Parathyroid adenoma (tissue), 2 donors: ENCODE data around the gene APOBR.
"Not testable (repeated sequence)": the region's sequence is repeated elsewhere in the genome, so short reads cannot be mapped to it uniquely, and the experiment has no call there.

Experiments
- H2AFZ ChIP-seq: fragments of 300-600 bp; sonication (generic); one replicate; pipeline ENCODE4 v1.7.0; 2017; ENCODE audit warnings: antibody characterized with exemption, mild to moderate bottlenecking
- H3K27ac ChIP-seq: fragments of 300-600 bp; sonication (generic); one replicate; pipeline ENCODE4 v1.7.0; 2017
- H3K27me3 ChIP-seq: fragments of 300-600 bp; sonication (generic); one replicate; pipeline ENCODE4 v1.7.0; 2017; ENCODE audit warnings: low read length; ENCODE audit not compliant: control insufficient read depth, insufficient read depth
- H3K36me3 ChIP-seq: fragments of 300-600 bp; sonication (generic); one replicate; pipeline ENCODE4 v1.7.0; 2017; ENCODE audit warnings: low read length; ENCODE audit not compliant: control insufficient read depth, insufficient read depth
- H3K4me1 ChIP-seq: fragments of 300-600 bp; sonication (generic); one replicate; pipeline ENCODE4 v1.7.0; 2017; ENCODE audit warnings: control low read depth
- H3K4me2 ChIP-seq: fragments of 300-600 bp; sonication (generic); one replicate; pipeline ENCODE4 v1.7.0; 2017; ENCODE audit warnings: low read length
- H3K4me3 ChIP-seq: fragments of 300-600 bp; sonication (generic); one replicate; pipeline ENCODE4 v1.7.0; 2017; ENCODE audit warnings: low read depth, low read length
- H3K79me2 ChIP-seq: fragments of 300-600 bp; sonication (generic); one replicate; pipeline ENCODE4 v1.7.0; 2017; ENCODE audit warnings: control low read depth
- H3K9ac ChIP-seq: fragments of 300-600 bp; sonication (generic); one replicate; pipeline ENCODE4 v1.7.0; 2017; ENCODE audit warnings: mild to moderate bottlenecking
- H3K9me3 ChIP-seq: fragments of 300-600 bp; sonication (generic); one replicate; pipeline ENCODE4 v1.7.0; 2017; ENCODE audit warnings: low read length; ENCODE audit not compliant: control insufficient read depth
- TF ChIP-seq, protein P1 (sequence below): fragments of 300-600 bp; sonication (generic); IDR thresholded peaks from one replicate; pipeline ENCODE4 v1.7.0; 2017; ENCODE audit warnings: antibody characterized with exemption, mild to moderate bottlenecking
- donor health status: primary hyperparathyroidism.

The APOBR gene

GRCh38 chr16:28498666-28499381 is 4.4 kb downstream of the APOBR start:
- no peak overlapping the region for H3K27ac ChIP-seq
- H3K9me3 ChIP-seq: no peaks in the 10 kb centered on the region
- no peak overlapping the region for H2AFZ ChIP-seq
- H3K9ac ChIP-seq: no peak overlapping the region
- H3K27me3 ChIP-seq: no peaks in the 10 kb centered on the region
- no peak overlapping the region for H3K4me2 ChIP-seq
- H3K4me1 ChIP-seq: no peaks in the 10 kb centered on the region
- TF ChIP-seq, protein P1, sequence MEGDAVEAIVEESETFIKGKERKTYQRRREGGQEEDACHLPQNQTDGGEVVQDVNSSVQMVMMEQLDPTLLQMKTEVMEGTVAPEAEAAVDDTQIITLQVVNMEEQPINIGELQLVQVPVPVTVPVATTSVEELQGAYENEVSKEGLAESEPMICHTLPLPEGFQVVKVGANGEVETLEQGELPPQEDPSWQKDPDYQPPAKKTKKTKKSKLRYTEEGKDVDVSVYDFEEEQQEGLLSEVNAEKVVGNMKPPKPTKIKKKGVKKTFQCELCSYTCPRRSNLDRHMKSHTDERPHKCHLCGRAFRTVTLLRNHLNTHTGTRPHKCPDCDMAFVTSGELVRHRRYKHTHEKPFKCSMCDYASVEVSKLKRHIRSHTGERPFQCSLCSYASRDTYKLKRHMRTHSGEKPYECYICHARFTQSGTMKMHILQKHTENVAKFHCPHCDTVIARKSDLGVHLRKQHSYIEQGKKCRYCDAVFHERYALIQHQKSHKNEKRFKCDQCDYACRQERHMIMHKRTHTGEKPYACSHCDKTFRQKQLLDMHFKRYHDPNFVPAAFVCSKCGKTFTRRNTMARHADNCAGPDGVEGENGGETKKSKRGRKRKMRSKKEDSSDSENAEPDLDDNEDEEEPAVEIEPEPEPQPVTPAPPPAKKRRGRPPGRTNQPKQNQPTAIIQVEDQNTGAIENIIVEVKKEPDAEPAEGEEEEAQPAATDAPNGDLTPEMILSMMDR: no peak
- H3K36me3 ChIP-seq: no peaks in the 10 kb centered on the region
- no peak overlapping the region for H3K4me3 ChIP-seq
- no peaks in the 10 kb centered on the region for H3K79me2 ChIP-seq

DNA sequence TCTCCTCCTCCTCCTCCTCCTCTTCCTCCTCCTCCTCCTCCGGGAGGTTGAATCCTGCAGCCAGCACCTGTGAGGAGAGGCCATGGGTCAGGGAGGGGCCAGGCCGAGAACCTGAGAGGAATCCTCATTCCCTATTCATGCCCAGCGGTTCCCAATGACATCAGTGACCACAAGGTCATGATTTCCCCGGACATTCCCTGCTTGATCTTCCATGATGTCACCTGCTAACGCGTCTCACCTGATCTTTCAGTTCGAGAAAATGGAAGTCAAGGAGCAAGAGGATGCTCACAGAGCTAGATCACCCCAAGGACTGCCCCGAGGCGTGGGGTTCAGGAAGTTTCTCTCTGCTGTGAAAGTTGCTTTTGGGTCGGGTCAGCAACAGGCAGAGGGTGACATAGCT is 5.4 kb downstream of the APOBR start:
- H3K9me3 ChIP-seq: no peaks in the 10 kb centered on the region
- H3K27me3 ChIP-seq: no peaks in the 10 kb centered on the region
- no peaks in the 10 kb centered on the region for H3K79me2 ChIP-seq
- H3K9ac ChIP-seq: no peak overlapping the region
- H3K27ac ChIP-seq: no peak overlapping the region
- H3K36me3 ChIP-seq: no peaks in the 10 kb centered on the region
- H3K4me2 ChIP-seq: no peak overlapping the region
- H2AFZ ChIP-seq: no peak overlapping the region
- TF ChIP-seq, protein P1: no peak
- no peak overlapping the region for H3K4me3 ChIP-seq
- H3K4me1 ChIP-seq: no peaks in the 10 kb centered on the region

- H3K79me2 ChIP-seq, H3K4me1 ChIP-seq, H3K36me3 ChIP-seq, H3K9me3 ChIP-seq, H3K27me3 ChIP-seq, H2AFZ ChIP-seq, H3K27ac ChIP-seq, H3K9ac ChIP-seq, H3K4me2 ChIP-seq, H3K4me3 ChIP-seq: not testable (repeated sequence)
Measured at GRCh38 chr16:28500476-28501180, 6.2 kb downstream of the APOBR start.

GRCh38 chr16:28501258-28502232 is 7.1 kb downstream of the APOBR start:
- Histone ChIP-seq H3K4me1 (no peaks in the 10 kb centered on the region), H3K27ac (no peak overlapping the region), H2AFZ (no peak overlapping the region), H3K79me2 (no peaks in the 10 kb centered on the region), H3K27me3 (no peaks in the 10 kb centered on the region), H3K4me2 (no peak overlapping the region), H3K9me3 (no peaks in the 10 kb centered on the region), H3K4me3 (no peak overlapping the region), H3K9ac (no peak overlapping the region), H3K36me3 (no peaks in the 10 kb centered on the region)
- TF ChIP-seq, protein P1: no peak

- H3K9ac ChIP-seq: no peak overlapping the region
- H2AFZ ChIP-seq: no peak overlapping the region
- TF ChIP-seq, protein P1: no peak
- H3K4me2 ChIP-seq: no peak overlapping the region
- no peaks in the 10 kb centered on the region for H3K4me1 ChIP-seq
- no peaks in the 10 kb centered on the region for H3K36me3 ChIP-seq
- no peaks in the 10 kb centered on the region for H3K9me3 ChIP-seq
- H3K27me3 ChIP-seq: no peaks in the 10 kb centered on the region
- H3K4me3 ChIP-seq: no peak overlapping the region
- no peaks in the 10 kb centered on the region for H3K79me2 ChIP-seq
- H3K27ac ChIP-seq: no peak overlapping the region
Measured at GRCh38 chr16:28502290-28502689, 7.8 kb downstream of the APOBR start.
